HG02981 (cell line): ENCODE results near the gene ANO2.

Experiments used
- ATAC-seq: cut with Tn5 transposase; IDR thresholded peaks from one replicate; pipeline ENCODE4 v1.9.1; 2021; ENCODE audit warnings: mild to moderate bottlenecking, moderate library complexity; ENCODE audit not compliant: unreplicated experiment

The ANO2 gene

GRCh38 chr12:5736527-5736926 lies 208.5 kb downstream of the ANO2 start:
- ATAC-seq = no peak

- no peak for ATAC-seq
Measured at GRCh38 chr12:5736016-5736415, 209.0 kb downstream of the ANO2 start.

- no peak for ATAC-seq
Measured at GRCh38 chr12:5733916-5734315, 211.1 kb downstream of the ANO2 start.

GRCh38 chr12:5733136-5733755 lies 211.8 kb downstream of the ANO2 start:
- no peak for ATAC-seq

GRCh38 chr12:5730962-5731361 lies 214.1 kb downstream of the ANO2 start:
- no peak for ATAC-seq

GRCh38 chr12:5723711-5724252 lies 221.3 kb downstream of the ANO2 start:
- no peak for ATAC-seq

GRCh38 chr12:5723071-5723470 lies 222.0 kb downstream of the ANO2 start:
- no peak for ATAC-seq

- no peak for ATAC-seq
Measured at GRCh38 chr12:5720381-5721005, 224.6 kb downstream of the ANO2 start.

GRCh38 chr12:5718680-5719079 lies 226.4 kb downstream of the ANO2 start:
- ATAC-seq = no peak

GRCh38 chr12:5718073-5718472 lies 227.0 kb downstream of the ANO2 start:
- ATAC-seq = no peak

GRCh38 chr12:5716976-5717375 lies 228.1 kb downstream of the ANO2 start:
- no peak for ATAC-seq

- no peak for ATAC-seq
Measured at GRCh38 chr12:5716201-5716600, 228.9 kb downstream of the ANO2 start.

GRCh38 chr12:5715021-5715420 lies 230.0 kb downstream of the ANO2 start:
- ATAC-seq = no peak

- no peak for ATAC-seq
Measured at GRCh38 chr12:5713599-5714081, 231.4 kb downstream of the ANO2 start.

- no peak for ATAC-seq
Measured at GRCh38 chr12:5710260-5710878, 234.7 kb downstream of the ANO2 start.

GRCh38 chr12:5708371-5708770 lies 236.7 kb downstream of the ANO2 start:
- no peak for ATAC-seq

- no peak for ATAC-seq
Measured at GRCh38 chr12:5706247-5706646, 238.8 kb downstream of the ANO2 start.

- no peak for ATAC-seq
Measured at GRCh38 chr12:5705791-5706190, 239.3 kb downstream of the ANO2 start.

GRCh38 chr12:5694759-5695409 lies 250.2 kb downstream of the ANO2 start:
- ATAC-seq = no peak

- ATAC-seq = no peak
Measured at GRCh38 chr12:5692850-5693249, 252.2 kb downstream of the ANO2 start.

GRCh38 chr12:5691943-5692342 lies 253.1 kb downstream of the ANO2 start:
- ATAC-seq = no peak

- ATAC-seq = no peak
Measured at GRCh38 chr12:5690240-5690639, 254.8 kb downstream of the ANO2 start.
